ENCODE data around the gene RAP1GAP2.
A peak's percentile ranks its signal among the peaks of the same experiment; 100 is the strongest.

Gene RAP1GAP2

DNA sequence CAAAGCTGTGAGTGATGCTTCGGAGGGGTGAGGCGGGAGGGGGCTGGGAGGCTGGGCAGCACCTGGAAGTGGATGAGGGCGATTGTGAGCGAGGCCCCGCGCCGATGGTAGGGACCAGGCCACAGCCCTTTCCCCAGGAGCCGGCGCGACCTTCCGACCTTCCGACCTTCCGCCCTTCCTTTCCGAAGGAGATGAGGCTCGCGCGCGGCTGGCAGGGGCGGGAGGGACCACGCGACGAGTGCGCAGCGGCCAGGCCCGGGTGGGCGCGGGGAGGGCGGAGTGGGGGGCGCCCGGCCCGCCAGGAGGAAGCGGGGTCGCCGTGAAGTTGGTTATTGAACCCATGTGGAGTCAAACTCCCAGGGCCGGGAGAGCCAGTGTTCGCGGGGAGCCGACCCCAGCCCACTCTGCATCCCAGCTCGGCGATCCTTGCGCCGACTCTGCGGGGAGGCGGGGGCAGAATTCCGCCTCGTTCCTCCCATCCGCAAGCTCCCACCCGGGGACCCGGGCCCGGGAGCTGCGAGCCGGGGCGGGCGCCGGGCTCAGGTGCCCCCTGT, 56.6 kb downstream of the RAP1GAP2 start:
- H3K27ac ChIP-seq, result peak overlapping the region; percentile 56
- peak overlapping the region; percentile 95 for H3K4me3 ChIP-seq (ENCODE audit: low read depth, low read length)
- H3K9me3 ChIP-seq (ENCODE audit: severe bottlenecking), result no peaks in the 10 kb centered on the region
- DNase-seq, result no peak
- H3K27me3 ChIP-seq (ENCODE audit: insufficient read depth, low read depth, severe bottlenecking), result no peaks in the 10 kb centered on the region
- H3K36me3 ChIP-seq, result peaks cover 7% of the 10 kb centered on the region
- TF ChIP-seq, protein P1, sequence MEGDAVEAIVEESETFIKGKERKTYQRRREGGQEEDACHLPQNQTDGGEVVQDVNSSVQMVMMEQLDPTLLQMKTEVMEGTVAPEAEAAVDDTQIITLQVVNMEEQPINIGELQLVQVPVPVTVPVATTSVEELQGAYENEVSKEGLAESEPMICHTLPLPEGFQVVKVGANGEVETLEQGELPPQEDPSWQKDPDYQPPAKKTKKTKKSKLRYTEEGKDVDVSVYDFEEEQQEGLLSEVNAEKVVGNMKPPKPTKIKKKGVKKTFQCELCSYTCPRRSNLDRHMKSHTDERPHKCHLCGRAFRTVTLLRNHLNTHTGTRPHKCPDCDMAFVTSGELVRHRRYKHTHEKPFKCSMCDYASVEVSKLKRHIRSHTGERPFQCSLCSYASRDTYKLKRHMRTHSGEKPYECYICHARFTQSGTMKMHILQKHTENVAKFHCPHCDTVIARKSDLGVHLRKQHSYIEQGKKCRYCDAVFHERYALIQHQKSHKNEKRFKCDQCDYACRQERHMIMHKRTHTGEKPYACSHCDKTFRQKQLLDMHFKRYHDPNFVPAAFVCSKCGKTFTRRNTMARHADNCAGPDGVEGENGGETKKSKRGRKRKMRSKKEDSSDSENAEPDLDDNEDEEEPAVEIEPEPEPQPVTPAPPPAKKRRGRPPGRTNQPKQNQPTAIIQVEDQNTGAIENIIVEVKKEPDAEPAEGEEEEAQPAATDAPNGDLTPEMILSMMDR (IDR thresholded peaks at IDR 0.05; ENCODE audit: low read depth, low read length), result no peak

DNA sequence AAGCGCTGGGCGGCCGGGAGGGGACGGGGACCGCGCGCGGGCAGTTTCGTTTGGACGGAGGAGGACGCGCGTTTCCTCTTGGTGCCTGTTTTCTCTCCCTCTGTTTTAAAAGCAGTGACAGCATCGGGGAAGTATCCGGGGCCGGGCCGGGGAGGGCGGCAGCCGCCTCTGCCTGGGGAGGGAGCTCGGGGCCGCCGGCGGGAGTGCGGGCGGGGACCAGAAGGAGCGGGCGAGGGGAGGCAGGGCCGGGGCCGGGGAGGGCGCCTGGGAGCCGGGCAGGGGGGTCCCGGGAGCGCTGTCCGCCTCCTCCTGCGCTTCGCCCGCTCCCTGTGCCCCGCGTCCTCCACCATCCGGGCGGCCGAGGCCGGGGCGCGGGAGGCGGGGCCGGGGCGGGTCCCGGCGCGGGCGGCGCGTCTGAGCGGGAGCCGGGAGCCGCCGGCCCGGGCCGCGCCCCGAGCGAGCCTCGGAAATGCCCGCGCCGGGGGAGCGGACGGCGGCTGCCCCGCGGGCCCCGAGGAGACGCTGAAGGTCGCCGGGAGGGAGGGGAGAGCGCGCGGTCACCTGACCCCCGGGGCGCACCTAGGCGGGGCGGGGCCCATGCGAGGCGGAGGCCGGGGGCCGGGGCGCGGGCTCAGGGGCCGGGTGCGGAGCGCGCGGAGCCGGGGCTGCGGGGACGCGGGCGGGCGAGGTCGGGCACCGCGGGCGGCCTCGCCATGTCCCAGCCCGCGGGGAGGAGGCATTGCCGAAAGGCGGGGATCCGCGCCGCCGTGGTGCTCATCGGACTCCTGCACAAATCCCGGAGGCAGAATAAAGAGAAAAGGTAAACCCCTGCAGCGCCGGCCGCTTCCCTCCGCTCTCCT, 57.3 kb downstream of the RAP1GAP2 start:
- TF ChIP-seq, protein P1 (IDR thresholded peaks at IDR 0.05; ENCODE audit: low read depth, low read length), result no peak
- H3K27me3 ChIP-seq (ENCODE audit: insufficient read depth, low read depth, severe bottlenecking), result no peaks in the 10 kb centered on the region
- DNase-seq, result peak; percentile 50
- H3K4me3 ChIP-seq (ENCODE audit: low read depth, low read length), result peak overlapping the region; percentile 95
- H3K27ac ChIP-seq, result peak overlapping the region; percentile 80
- H3K36me3 ChIP-seq, result peaks cover 10% of the 10 kb centered on the region
- H3K9me3 ChIP-seq (ENCODE audit: severe bottlenecking), result no peaks in the 10 kb centered on the region

DNA sequence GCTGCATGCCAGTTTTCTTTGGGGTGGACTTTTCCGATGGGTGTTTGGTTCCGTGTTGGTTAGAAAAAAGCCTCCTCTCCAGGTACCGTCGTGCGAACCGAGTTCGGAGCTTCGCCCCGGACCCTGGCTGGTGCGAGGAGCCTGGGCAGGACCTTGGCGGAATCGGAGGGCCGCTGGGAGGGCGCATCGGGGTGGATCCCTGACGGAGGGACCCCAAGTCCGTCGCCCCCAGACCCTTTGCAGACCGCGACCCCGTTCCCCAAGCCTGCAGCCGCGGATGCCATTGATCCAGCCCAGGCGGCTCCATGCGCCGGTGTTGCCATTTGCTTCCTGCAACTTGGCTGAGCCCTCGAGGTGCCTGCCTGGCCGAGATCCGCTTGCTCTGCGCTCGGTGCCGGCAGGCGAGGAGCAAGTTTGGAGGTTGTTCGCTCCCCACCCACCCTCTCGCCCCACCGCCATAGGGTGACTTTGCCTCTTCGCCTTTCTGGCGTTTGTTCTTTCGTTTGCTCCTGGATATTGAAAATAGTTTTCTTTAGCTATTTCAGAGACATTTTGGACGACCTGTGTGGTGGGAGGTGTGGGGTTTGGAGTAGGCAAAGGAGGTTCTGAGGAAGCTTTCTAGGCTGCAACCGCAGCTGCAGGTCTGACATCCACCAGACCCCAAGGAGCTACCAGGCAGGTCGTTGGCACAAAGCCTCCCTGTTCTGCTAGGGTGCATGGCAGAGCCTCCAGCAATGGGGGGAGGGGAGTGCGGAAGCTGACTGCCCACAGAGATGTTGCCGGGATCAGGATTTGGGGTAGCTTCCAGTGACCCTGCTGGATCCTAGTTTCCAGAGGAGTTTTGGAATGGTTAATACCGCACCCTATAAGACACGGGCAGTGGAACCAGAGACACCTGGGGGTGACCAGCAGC, 58.2 kb downstream of the RAP1GAP2 start:
- H3K36me3 ChIP-seq, result peaks cover 10% of the 10 kb centered on the region
- peak; percentile 34 for DNase-seq
- H3K9me3 ChIP-seq (ENCODE audit: severe bottlenecking), result no peaks in the 10 kb centered on the region
- no peaks in the 10 kb centered on the region for H3K27me3 ChIP-seq (ENCODE audit: insufficient read depth, low read depth, severe bottlenecking)
- peak overlapping the region; percentile 95 for H3K4me3 ChIP-seq (ENCODE audit: low read depth, low read length)
- TF ChIP-seq, protein P1 (IDR thresholded peaks at IDR 0.05; ENCODE audit: low read depth, low read length), result no peak
- H3K27ac ChIP-seq, result peak overlapping the region; percentile 80

DNA sequence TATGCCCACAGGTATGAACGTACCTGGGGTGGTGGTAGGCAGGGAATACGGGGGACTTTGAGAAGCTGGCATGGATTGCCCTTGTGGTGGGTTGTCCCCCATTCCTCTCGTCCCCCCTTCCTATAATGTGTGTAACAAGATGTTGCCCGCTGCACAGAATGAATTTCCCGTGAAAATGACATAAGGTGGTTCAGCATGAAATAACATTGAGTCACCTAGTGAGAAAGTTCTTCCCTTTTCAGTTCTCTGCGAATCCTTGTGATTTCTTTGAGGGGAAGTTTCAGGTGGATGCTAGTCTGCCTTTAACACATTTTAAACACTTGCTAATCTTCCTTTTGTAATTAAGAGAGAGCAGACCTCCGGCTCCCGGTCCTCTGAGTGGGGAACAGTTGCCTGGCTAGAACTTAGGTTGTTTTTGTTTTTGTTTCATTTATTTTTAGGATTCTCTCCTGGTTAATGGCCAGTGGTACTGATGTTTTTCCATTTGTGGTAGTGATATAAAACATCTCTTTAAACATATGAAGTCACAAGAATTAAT, 58.9 kb downstream of the RAP1GAP2 start:
- Histone ChIP-seq H3K9me3 (ENCODE audit: severe bottlenecking) (no peaks in the 10 kb centered on the region), H3K27me3 (ENCODE audit: insufficient read depth, low read depth, severe bottlenecking) (no peaks in the 10 kb centered on the region), H3K36me3 (peaks cover 10% of the 10 kb centered on the region), H3K27ac (peak overlapping the region; percentile 80), H3K4me3 (ENCODE audit: low read depth, low read length) (peak overlapping the region; percentile 95)
- DNase-seq, result no peak
- TF ChIP-seq, protein P1 (IDR thresholded peaks at IDR 0.05; ENCODE audit: low read depth, low read length), result no peak

DNA sequence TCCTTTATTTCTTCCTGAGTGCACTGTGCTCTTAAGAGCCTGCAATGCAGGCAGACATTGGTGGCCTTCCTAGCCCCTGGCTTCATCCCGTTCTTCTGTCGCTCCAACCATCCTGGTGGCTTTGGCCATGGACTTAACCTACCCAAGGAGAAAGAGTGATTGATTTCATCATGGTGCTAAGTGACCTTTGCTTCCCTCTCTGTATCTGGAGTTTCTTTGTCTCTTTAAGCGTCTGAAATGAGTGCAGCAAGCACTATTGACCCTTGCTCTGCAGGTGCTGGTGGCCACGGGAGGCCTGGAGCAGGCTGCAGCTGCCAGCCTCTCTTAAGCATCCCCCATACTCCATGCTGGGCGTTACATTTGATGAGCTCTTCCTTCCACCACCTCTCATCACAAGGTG, 60.5 kb downstream of the RAP1GAP2 start:
- TF ChIP-seq, protein P1 (IDR thresholded peaks at IDR 0.05; ENCODE audit: low read depth, low read length), result no peak
- Histone ChIP-seq H3K27me3 (ENCODE audit: insufficient read depth, low read depth, severe bottlenecking) (no peaks in the 10 kb centered on the region), H3K9me3 (ENCODE audit: severe bottlenecking) (no peaks in the 10 kb centered on the region), H3K27ac (no peak overlapping the region), H3K36me3 (peaks cover 10% of the 10 kb centered on the region), H3K4me3 (ENCODE audit: low read depth, low read length) (no peak overlapping the region)
- no peak for DNase-seq
